ENCODE measurements around the gene JAM3. TPM values are rescaled to one million over a fixed set of nuclear protein-coding genes. Genes with fewer than 3 reads are reported as not detected.

JAM3 gene
- polyA plus RNA-seq, 4 donors, result 0.67 to 8.5 (median 4.5) TPM

DNA sequence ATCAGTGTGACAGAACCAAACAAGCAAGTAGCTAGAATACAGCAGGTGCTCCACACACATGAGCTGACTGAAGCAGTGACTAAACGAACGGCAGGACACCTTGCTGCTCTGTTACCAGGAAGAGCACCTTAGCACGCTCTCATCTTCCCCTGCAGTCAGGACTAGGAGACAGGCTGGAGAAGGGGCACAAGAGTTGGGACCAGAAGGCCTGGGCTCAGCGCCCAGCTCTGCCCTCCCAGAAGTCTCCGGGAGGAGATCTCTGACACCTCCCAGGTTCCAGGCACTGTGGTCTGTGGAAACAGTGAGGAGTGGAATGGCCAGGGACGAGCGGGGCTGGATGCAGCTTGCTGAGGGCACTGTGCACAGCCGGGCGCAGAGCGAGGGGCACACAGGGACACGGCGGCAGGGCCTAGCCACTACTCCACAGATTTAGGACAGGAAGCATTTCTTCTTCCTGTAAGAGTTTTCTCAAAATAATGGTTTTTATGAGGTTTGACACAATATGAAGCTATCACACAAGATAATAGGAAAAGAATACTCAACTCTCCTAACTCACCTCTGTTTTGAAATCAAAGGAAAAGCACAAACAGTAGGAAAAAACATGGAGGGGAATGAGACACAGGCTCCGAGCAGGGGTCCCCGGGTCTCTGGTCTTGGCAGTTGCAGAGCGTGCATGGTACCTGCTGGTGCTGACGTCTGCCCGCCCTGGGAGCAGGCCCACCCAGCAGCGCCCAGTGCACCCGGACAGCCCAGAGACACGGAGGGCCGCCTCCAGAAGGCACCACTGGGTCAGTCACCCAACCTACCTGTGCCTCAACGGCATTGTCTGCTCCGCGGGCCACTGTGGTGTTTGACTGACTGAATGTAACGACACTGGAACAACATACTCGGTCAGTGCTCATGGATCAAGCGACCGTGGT lies 87.3 kb downstream of the JAM3 start:
- no peak for FAIRE-seq
- Histone ChIP-seq H3K36me3 (ENCODE audit: control insufficient read depth in 3 of 3, insufficient read depth in 2 of 3, low read depth in 1 of 3, low read length in 3 of 3) (peaks cover 4 to 65% (median 12%) of the 10 kb centered on the region in 3 donors), H3K27me3 (ENCODE audit: control insufficient read depth in 3 of 3, insufficient read depth in 3 of 3, low read length in 3 of 3) (no peaks in the 10 kb centered on the region), H3K9me3 (ENCODE audit: control insufficient read depth in 2 of 2, insufficient read depth in 1 of 2, low read depth in 1 of 2, low read length in 1 of 2) (no peaks in the 10 kb centered on the region), H3K27ac (ENCODE audit: low read depth in 1 of 3, low read length in 2 of 3) (no peak overlapping the region), H3K4me3 (ENCODE audit: low read depth in 1 of 3, low read length in 3 of 3) (no peak overlapping the region), H3K4me1 (ENCODE audit: control insufficient read depth in 3 of 3, insufficient read depth in 2 of 3, low read depth in 1 of 3, low read length in 2 of 3) (no peaks in the 10 kb centered on the region)
- WGBS, 3 donors, result 95 to 96% (median 96%) methylated on average over 28 of the region's 28 CpGs
- no peak for DNase-seq

DNA sequence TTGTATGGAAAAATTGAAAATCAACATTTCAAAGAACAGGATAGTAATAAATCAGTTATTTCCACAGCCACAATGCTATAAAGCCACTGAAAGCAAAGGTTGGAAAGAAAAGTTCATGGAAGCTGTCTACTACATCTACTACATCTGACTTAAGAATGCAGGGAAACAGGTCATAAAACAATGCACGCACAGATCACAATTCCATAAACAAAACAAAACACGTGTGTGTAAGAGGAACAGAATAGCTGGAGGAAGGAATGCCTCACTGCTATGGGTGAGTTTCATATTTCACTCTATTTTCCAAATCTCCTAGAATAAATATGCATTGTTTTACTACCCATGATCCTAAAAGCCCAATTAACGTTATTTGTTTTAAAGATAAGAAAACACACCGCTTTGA lies 88.6 kb downstream of the JAM3 start:
- Histone ChIP-seq H3K27ac (ENCODE audit: low read depth in 1 of 3, low read length in 2 of 3) (no peak overlapping the region), H3K27me3 (ENCODE audit: control insufficient read depth in 3 of 3, insufficient read depth in 3 of 3, low read length in 3 of 3) (no peaks in the 10 kb centered on the region), H3K4me1 (ENCODE audit: control insufficient read depth in 3 of 3, insufficient read depth in 2 of 3, low read depth in 1 of 3, low read length in 2 of 3) (no peaks in the 10 kb centered on the region), H3K9me3 (ENCODE audit: control insufficient read depth in 2 of 2, insufficient read depth in 1 of 2, low read depth in 1 of 2, low read length in 1 of 2) (no peaks in the 10 kb centered on the region), H3K4me3 (ENCODE audit: low read depth in 1 of 3, low read length in 3 of 3) (no peak overlapping the region), H3K36me3 (ENCODE audit: control insufficient read depth in 3 of 3, insufficient read depth in 2 of 3, low read depth in 1 of 3, low read length in 3 of 3) (peaks cover 9 to 65% (median 14%) of the 10 kb centered on the region in 3 donors)
- DNase-seq, result no peak
- WGBS, 3 donors, result 59 to 71% (median 65%) methylated on average over 4 of the region's 4 CpGs
- FAIRE-seq, result no peak

DNA sequence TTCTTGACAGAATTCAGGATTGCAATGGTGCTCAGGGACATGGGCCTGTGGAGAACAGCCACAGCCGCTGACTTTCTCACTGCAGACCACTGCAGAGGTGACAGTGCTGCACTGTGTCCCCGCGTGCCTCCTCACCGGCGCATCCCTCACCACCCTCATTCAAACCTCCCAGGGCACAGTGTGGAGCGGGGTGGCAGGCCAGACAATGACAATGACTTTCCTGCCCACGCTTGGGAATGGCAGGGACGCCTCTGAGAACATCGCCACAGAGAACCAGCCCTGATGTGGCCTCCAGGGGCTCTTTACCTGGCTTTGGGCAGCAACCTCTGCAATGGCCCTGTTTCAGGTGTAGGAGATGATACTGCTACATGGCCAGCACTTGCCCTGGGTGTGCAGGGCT lies 89.2 kb downstream of the JAM3 start:
- Histone ChIP-seq H3K4me3 (ENCODE audit: low read depth in 1 of 3, low read length in 3 of 3) (no peak overlapping the region), H3K4me1 (ENCODE audit: control insufficient read depth in 3 of 3, insufficient read depth in 2 of 3, low read depth in 1 of 3, low read length in 2 of 3) (no peaks in the 10 kb centered on the region), H3K36me3 (ENCODE audit: control insufficient read depth in 3 of 3, insufficient read depth in 2 of 3, low read depth in 1 of 3, low read length in 3 of 3) (peaks cover 9 to 64% (median 14%) of the 10 kb centered on the region in 3 donors), H3K27ac (ENCODE audit: low read depth in 1 of 3, low read length in 2 of 3) (no peak overlapping the region), H3K9me3 (ENCODE audit: control insufficient read depth in 2 of 2, insufficient read depth in 1 of 2, low read depth in 1 of 2, low read length in 1 of 2) (no peaks in the 10 kb centered on the region), H3K27me3 (ENCODE audit: control insufficient read depth in 3 of 3, insufficient read depth in 3 of 3, low read length in 3 of 3) (no peaks in the 10 kb centered on the region)
- DNase-seq (no peak), FAIRE-seq (no peak)
- WGBS, 3 donors, result 97 to 99% (median 97%) methylated on average over 8 to 9 of the region's 9 CpGs

DNA sequence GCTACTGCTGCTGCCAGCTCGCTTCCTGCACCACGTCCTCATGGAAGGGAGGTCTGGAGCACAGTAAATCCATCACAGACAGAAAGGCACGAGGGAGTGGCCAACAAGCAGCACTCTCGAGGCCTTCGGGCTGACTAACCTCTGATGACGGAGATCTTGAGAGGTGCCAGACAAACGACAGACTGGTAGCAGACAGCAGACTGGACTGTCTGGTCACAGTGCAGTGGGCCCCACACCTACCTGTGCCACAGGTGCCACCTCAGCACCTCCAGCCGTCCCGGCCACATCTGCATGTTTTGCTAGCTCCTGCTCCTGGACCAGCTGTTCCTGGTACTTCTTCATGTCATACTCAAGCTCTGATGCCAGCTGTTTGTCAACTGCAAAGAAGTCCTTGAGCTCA lies 90.8 kb downstream of the JAM3 start:
- H3K36me3 ChIP-seq (ENCODE audit: control insufficient read depth in 3 of 3, insufficient read depth in 2 of 3, low read depth in 1 of 3, low read length in 3 of 3), result peaks cover 9 to 60% (median 15%) of the 10 kb centered on the region in 3 donors
- H3K9me3 ChIP-seq (ENCODE audit: control insufficient read depth in 2 of 2, insufficient read depth in 1 of 2, low read depth in 1 of 2, low read length in 1 of 2), result no peaks in the 10 kb centered on the region
- 92 to 98% (median 94%) methylated on average over 9 of the region's 9 CpGs for WGBS, 3 donors
- H3K4me1 ChIP-seq (ENCODE audit: control insufficient read depth in 3 of 3, insufficient read depth in 2 of 3, low read depth in 1 of 3, low read length in 2 of 3), result no peaks in the 10 kb centered on the region
- FAIRE-seq (no peak), DNase-seq (no peak)
- no peaks in the 10 kb centered on the region for H3K27me3 ChIP-seq (ENCODE audit: control insufficient read depth in 3 of 3, insufficient read depth in 3 of 3, low read length in 3 of 3)
- no peak overlapping the region for H3K4me3 ChIP-seq (ENCODE audit: low read depth in 1 of 3, low read length in 3 of 3)
- no peak overlapping the region for H3K27ac ChIP-seq (ENCODE audit: low read depth in 1 of 3, low read length in 2 of 3)

DNA sequence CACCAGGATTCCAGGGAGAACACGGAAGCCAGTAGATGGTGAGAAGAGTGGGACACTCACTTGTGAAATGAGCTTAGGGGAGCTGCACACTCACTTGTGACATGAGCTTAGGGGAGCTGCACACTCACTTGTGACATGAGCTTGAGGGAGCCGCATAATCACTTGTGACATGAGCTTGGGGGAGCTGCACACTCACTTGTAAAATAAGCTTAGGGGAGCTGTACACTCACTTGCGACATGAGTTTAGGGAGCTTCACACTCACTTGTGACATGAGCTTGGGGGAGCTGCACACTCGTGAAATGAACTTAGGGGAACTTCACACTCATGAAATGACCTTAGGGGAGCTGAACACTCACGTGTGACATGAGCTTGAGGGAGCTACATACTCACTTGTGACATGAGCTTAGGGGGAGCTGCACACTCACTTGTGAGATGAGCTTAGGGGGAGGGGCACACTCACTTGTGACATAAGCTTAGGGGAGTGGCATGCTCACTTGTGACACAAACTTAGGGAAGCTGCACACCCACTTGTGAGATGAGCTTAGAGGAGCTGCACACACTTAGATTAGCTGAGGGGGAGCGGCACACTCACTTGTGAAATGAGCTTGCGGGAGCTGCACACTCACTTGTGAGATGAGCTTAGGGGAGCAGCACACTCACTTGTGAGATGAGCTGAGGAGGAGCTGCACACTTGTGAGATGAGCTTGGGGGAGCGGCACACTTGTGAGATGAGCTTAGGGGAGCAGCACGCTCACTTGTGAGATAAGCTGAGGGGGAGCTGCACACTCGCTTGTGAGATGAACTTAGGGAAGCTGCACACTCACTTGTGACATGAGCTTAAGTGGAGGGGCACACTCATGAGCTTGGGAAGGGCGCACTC lies 95.9 kb downstream of the JAM3 start:
- Histone ChIP-seq H3K4me1 (ENCODE audit: control insufficient read depth in 3 of 3, insufficient read depth in 2 of 3, low read depth in 1 of 3, low read length in 2 of 3) (no peaks in the 10 kb centered on the region), H3K4me3 (ENCODE audit: low read depth in 1 of 3, low read length in 3 of 3) (no peak overlapping the region), H3K9me3 (ENCODE audit: control insufficient read depth in 2 of 2, insufficient read depth in 1 of 2, low read depth in 1 of 2, low read length in 1 of 2) (no peaks in the 10 kb centered on the region), H3K27ac (ENCODE audit: low read depth in 1 of 3, low read length in 2 of 3) (no peak overlapping the region), H3K36me3 (ENCODE audit: control insufficient read depth in 3 of 3, insufficient read depth in 2 of 3, low read depth in 1 of 3, low read length in 3 of 3) (peaks cover 6 to 60% (median 27%) of the 10 kb centered on the region in 3 donors), H3K27me3 (ENCODE audit: control insufficient read depth in 3 of 3, insufficient read depth in 3 of 3, low read length in 3 of 3) (no peaks in the 10 kb centered on the region)
- 92 to 97% (median 96%) methylated on average over 11 of the region's 11 CpGs for WGBS, 3 donors
- DNase-seq (no peak), FAIRE-seq (no peak)

DNA sequence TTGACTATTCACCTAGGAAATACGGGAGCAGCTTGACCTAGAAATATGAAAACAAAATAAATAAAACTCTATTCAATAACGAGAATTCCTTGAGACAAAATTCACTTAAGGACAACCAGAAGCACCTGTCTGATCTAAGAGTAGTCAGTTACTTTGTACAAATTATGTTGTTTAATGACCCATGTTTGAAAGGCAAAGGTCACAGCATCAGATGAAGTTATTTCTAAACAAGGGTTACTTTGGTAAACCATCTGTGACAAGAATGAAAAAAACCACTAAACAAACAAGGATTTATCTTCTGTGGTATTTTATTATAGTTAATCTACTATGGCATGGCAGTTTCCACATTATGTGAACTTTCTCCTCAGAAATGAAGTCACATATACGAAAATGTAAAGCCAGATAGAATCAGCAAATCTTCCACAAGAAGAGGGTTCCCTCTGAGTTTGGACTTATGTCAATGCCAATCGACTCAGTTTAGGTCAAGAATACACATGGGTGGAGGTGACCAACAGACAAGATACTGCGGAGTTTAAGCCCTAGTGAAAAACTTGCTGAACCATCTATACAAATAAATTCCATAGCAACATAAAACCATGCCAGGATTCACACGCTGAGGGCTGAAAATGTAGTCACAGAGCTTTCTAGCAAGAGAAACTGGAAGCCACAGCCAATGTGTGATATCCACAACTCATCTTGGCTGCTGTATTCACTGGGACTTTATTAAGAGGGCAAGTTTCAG lies 101.5 kb downstream of the JAM3 start:
- no peaks in the 10 kb centered on the region for H3K4me1 ChIP-seq (ENCODE audit: control insufficient read depth in 3 of 3, insufficient read depth in 2 of 3, low read depth in 1 of 3, low read length in 2 of 3)
- no peak overlapping the region for H3K27ac ChIP-seq (ENCODE audit: low read depth in 1 of 3, low read length in 2 of 3)
- 48 to 74% (median 65%) methylated on average over 6 of the region's 6 CpGs for WGBS, 3 donors
- H3K27me3 ChIP-seq (ENCODE audit: control insufficient read depth in 3 of 3, insufficient read depth in 3 of 3, low read length in 3 of 3), result no peaks in the 10 kb centered on the region
- H3K9me3 ChIP-seq (ENCODE audit: control insufficient read depth in 2 of 2, insufficient read depth in 1 of 2, low read depth in 1 of 2, low read length in 1 of 2), result no peaks in the 10 kb centered on the region
- no peak overlapping the region for H3K4me3 ChIP-seq (ENCODE audit: low read depth in 1 of 3, low read length in 3 of 3)
- peaks cover 0 to 48% (median 21%) of the 10 kb centered on the region in 3 donors for H3K36me3 ChIP-seq (ENCODE audit: control insufficient read depth in 3 of 3, insufficient read depth in 2 of 3, low read depth in 1 of 3, low read length in 3 of 3)
- no peak for DNase-seq
- no peak for FAIRE-seq

DNA sequence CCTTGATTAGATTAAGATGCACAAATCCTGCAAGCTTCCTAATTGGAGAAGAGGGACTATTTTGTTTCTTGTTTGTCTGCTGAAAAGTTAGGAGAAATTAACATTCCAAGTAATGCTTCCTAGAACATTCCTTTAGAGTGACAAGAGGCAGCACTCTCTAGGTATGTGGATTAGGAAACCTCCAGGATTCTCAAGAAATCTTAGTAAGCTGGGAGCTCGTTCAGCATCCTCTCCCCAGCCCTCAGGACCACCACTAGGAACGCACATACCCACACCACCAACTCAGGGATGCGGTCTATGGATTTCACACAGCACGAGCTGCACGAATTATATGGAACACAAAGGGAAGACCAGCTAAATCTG lies 102.0 kb downstream of the JAM3 start:
- FAIRE-seq (no peak), DNase-seq (no peak)
- H3K9me3 ChIP-seq (ENCODE audit: control insufficient read depth in 2 of 2, insufficient read depth in 1 of 2, low read depth in 1 of 2, low read length in 1 of 2), result no peaks in the 10 kb centered on the region
- WGBS, 3 donors, result 98% methylated on average over 5 of the region's 5 CpGs
- H3K36me3 ChIP-seq (ENCODE audit: control insufficient read depth in 3 of 3, insufficient read depth in 2 of 3, low read depth in 1 of 3, low read length in 3 of 3), result peaks cover 0 to 45% (median 21%) of the 10 kb centered on the region in 3 donors
- H3K27me3 ChIP-seq (ENCODE audit: control insufficient read depth in 3 of 3, insufficient read depth in 3 of 3, low read length in 3 of 3), result no peaks in the 10 kb centered on the region
- no peak overlapping the region for H3K4me3 ChIP-seq (ENCODE audit: low read depth in 1 of 3, low read length in 3 of 3)
- no peak overlapping the region for H3K27ac ChIP-seq (ENCODE audit: low read depth in 1 of 3, low read length in 2 of 3)
- H3K4me1 ChIP-seq (ENCODE audit: control insufficient read depth in 3 of 3, insufficient read depth in 2 of 3, low read depth in 1 of 3, low read length in 2 of 3), result no peaks in the 10 kb centered on the region

DNA sequence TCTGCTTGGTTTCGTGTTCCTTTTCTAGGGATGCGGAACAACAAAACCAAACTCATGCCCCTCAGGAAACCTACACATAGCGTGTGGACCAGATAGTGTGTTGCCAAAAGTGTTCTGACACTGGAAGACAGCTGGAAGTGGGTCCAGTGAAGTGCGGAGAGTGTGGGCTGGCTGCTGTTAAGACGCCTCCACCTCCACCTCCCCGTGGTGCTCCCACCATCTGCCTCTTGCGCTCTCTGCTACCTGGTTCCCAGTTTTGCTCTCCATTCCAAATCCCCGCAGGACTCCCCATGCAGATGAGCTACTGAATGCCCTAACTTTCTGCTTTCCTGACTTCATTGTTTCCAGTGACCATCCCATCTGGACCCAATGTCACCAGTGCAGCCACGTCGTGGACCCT lies 103.1 kb downstream of the JAM3 start:
- WGBS, 3 donors, result 96 to 98% (median 97%) methylated on average over 10 of the region's 10 CpGs
- Histone ChIP-seq H3K27me3 (ENCODE audit: control insufficient read depth in 3 of 3, insufficient read depth in 3 of 3, low read length in 3 of 3) (no peaks in the 10 kb centered on the region), H3K27ac (ENCODE audit: low read depth in 1 of 3, low read length in 2 of 3) (no peak overlapping the region), H3K4me1 (ENCODE audit: control insufficient read depth in 3 of 3, insufficient read depth in 2 of 3, low read depth in 1 of 3, low read length in 2 of 3) (no peaks in the 10 kb centered on the region), H3K36me3 (ENCODE audit: control insufficient read depth in 3 of 3, insufficient read depth in 2 of 3, low read depth in 1 of 3, low read length in 3 of 3) (peaks cover 3 to 48% (median 26%) of the 10 kb centered on the region in 3 donors), H3K9me3 (ENCODE audit: control insufficient read depth in 2 of 2, insufficient read depth in 1 of 2, low read depth in 1 of 2, low read length in 1 of 2) (no peaks in the 10 kb centered on the region), H3K4me3 (ENCODE audit: low read depth in 1 of 3, low read length in 3 of 3) (no peak overlapping the region)
- FAIRE-seq (no peak), DNase-seq (no peak)

Data from small intestine (tissue), 7 donors.